GM18868 (cell line): ENCODE results near the gene OR2C1.

ENCODE experiments used
- ATAC-seq: cut with Tn5 transposase; IDR thresholded peaks from one replicate; pipeline ENCODE4 v1.9.1; 2021; ENCODE audit warnings: mild to moderate bottlenecking, moderate library complexity; ENCODE audit not compliant: unreplicated experiment

The OR2C1 gene

DNA sequence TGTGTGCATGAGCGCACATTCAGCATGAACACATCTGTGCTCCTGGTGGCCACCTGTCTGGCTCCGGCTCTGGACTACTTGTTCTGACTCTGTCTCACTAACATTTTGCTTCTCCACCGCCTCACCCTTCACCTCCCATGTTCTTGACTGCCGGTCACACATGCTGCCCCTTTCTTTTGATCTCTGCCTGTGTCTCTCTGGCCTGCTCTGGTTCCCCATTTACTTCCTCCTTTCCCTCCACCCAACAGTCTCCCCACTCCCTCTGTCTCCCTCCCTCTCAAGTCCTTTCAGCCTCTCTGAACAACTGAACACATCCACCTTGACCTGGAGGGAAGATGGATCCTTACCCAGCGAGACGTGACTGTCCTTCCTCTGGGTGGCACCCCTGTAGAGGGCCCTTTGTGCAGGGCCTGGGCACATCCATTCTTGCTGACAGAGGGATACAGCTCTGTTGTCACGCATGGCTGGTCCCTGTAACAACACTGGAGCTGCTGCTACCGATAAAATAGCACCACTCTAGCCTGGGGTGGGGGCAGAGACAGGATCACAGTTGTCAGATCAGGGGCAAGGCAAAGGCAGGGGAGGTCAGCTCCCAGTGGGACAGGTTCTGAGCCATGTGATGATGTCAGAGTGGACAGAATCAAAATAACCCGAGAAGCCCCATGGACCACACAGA, 34.1 kb downstream of the OR2C1 start:
- ATAC-seq, result no peak

DNA sequence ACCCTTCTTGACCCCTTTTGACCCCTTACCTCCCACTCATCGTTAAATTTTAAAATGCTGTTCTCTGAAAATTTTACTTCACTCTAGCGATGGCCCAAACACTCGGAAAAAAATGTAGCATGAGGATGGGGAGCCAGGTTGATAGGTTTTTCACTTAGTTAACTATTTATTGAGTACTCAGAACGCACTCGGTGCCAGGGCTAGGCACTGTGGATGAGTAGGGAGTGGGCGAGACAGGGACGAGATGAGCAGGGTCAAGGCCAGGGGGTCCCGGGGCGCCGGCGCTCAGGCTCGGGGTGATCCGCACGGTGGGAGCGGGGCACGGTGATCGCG, 44.7 kb downstream of the OR2C1 start:
- ATAC-seq, result no peak

DNA sequence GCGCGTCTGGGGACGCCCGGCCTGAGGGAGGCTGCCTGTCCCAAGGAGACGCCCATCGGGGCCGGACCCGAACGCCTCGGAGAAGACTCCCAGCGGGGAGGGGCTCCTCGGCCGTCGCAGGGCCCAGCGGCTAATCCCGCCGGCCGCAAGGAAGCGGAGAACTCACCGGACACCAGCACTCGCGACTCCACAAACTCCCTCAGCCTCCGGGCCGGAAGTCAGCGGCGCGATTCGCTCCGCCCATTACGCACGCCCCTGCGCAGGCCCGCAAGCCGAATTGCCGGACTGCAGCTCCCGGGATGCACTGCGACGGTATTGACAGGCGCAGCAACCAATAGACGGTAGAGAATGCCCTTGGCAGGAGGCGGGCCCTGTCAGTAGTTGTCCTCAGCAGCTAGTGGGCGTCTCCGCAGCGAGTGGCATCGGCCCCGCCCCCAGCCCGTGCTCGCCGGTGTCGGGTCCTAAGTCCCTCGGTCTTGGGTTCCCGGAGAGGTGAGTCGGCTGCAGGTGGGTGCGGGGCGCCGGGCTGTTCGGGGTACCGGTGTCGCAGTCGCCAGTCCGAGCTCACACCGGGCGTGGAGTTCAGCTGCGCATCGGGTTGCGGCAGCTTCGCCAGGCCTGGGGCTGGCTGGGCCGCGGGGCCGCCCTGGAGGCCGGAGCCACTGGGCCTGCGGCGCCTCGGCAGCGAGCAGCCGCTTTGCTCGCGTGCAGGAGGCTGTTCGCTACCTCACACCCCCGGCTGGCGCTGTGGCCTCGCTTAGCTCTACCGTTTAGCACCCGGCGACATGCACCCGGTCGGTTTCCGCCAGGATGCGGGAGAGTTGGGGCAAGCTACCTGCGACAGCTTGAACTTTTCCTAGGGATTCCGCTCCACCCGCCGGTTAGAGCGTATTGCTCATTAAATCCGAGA, 45.3 kb downstream of the OR2C1 start, which contains the start of the genes ZNF174 and ZSCAN32:
Gene ZNF174, plus strand, starts transcription at position 437 of the 910 bp plus-strand sequence. CDS start 790 bp downstream, outside the sequence.
Gene ZSCAN32, minus strand, starts transcription at position 226 of the 910 bp plus-strand sequence. CDS start 3,447 bp downstream, outside the sequence.
- peak; percentile 99 for ATAC-seq

DNA sequence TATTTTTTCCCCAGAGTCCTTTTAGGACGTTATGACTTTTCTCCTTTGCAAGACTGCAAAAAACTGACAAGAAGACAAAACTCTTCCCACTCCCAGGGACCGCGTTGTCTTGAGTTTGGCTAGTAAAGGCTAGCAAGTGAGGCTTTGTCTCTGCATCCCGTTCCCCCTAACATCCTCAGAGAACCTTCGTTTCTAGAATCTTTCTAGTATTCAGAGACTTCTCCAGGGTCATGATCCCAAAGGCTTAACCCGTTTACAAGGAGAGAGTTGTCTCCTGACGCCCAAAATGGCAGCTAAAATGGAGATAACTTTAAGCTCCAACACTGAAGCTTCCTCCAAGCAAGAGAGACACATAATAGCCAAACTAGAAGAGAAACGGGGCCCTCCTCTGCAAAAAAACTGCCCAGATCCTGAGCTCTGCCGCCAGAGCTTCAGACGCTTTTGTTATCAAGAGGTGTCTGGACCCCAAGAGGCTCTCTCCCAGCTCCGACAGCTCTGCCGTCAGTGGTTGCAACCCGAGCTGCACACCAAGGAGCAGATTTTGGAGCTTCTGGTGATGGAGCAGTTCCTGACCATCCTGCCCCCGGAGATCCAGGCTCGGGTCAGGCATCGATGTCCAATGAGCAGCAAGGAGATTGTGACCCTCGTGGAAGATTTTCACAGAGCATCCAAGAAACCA, 46.2 kb downstream of the OR2C1 start:
- no peak for ATAC-seq
